Measurements from ENCODE around the gene RFX1. TPM values are rescaled to one million over a fixed set of nuclear protein-coding genes. Genes with fewer than 3 reads are reported as not detected.

The RFX1 gene
- total and polyA plus RNA-seq, 2 of the 13 experiments (the other 11 are each of a cell fraction or from before 2014, with no cell fraction given), result 1.1 to 1.3 TPM

- TF ChIP-seq ZBTB1 (CRISPR knock-in tag; IDR thresholded peaks at IDR 0.05; ENCODE audit: borderline replicate concordance), result no peak
These were observed 41.3 kb downstream of the RFX1 start (continued) for GRCh38 chr19:13964776-13965175.

GRCh38 chr19:13963603-13964105 lies 42.5 kb downstream of the RFX1 start:
- ATAC-seq (no peak), FAIRE-seq (no peak), DNase-seq (ENCODE audit: low spot score) (no peak)
- Histone ChIP-seq H3K36me3 (replicated peaks in 1 of 2; ENCODE audit: control insufficient read depth in 1 of 2, insufficient read depth in 2 of 2, low read length in 2 of 2) (peaks cover 11 to 38% of the 10 kb centered on the region in 2 experiments), H4K20me1 (ENCODE audit: insufficient read depth, low read length) (no peaks in the 10 kb centered on the region), H3K4me2 (ENCODE audit: low read depth, low read length) (no peak overlapping the region), H3K9me3 (ENCODE audit: low read length) (no peaks in the 10 kb centered on the region), H3K4me1 (ENCODE audit: insufficient read depth, low read length) (no peaks in the 10 kb centered on the region), H3K4me3 (replicated peaks in 1 of 3; ENCODE audit: insufficient read depth in 1 of 3, low read depth in 2 of 3, low read length in 3 of 3) (no peak overlapping the region), H3K79me2 (ENCODE audit: insufficient read depth, low read length) (no peaks in the 10 kb centered on the region), H3K9ac (ENCODE audit: insufficient read depth, low read depth, low read length) (no peak overlapping the region), H3K27ac (ENCODE audit: extremely low read length, insufficient read depth, low read length) (no peak overlapping the region), H3K27me3 (ENCODE audit: control insufficient read depth in 1 of 2, insufficient read depth in 2 of 2, low read length in 2 of 2) (no peaks in the 10 kb centered on the region), H2AFZ (ENCODE audit: low read length) (no peak overlapping the region)
- TF ChIP-seq AGO2 (optimal IDR thresholded peaks at IDR 0.05; ENCODE audit: low read depth, low read length) (peak; percentile 5), ZFYVE20 (CRISPR knock-in tag; IDR thresholded peaks at IDR 0.05; ENCODE audit: borderline replicate concordance, low read depth) (no peak)
- intact Hi-C loops (cut with micrococcal nuclease; ENCODE audit: unreplicated experiment), result no loop called here
- ChIA-PET POLR2A (no interaction called here), CTCF (ENCODE audit: low intra/inter-chr PET ratio, low total read pairs) (no interaction called here)
- in situ Hi-C loops (cut with HindIII; ENCODE audit: extremely low pct_ligation_motif_present, low pct_unique_long_range_greater_than_20kb), result no loop called here
- no TSS peak for BruUV-seq (replicated peaks)
- 98% methylated on average over 34 of the region's 48 CpGs for WGBS (ENCODE audit: low lambda C conversion rate)

- BruUV-seq (replicated peaks), result no TSS peak
- Histone ChIP-seq H4K20me1 (ENCODE audit: insufficient read depth, low read length) (no peaks in the 10 kb centered on the region), H3K9ac (ENCODE audit: insufficient read depth, low read depth, low read length) (no peak overlapping the region), H3K9me3 (ENCODE audit: low read length) (no peaks in the 10 kb centered on the region), H3K79me2 (ENCODE audit: insufficient read depth, low read length) (no peaks in the 10 kb centered on the region), H2AFZ (ENCODE audit: low read length) (no peak overlapping the region), H3K4me1 (ENCODE audit: insufficient read depth, low read length) (no peaks in the 10 kb centered on the region), H3K4me2 (ENCODE audit: low read depth, low read length) (no peak overlapping the region), H3K4me3 (replicated peaks in 1 of 3; ENCODE audit: insufficient read depth in 1 of 3, low read depth in 2 of 3, low read length in 3 of 3) (no peak overlapping the region), H3K27ac (ENCODE audit: extremely low read length, insufficient read depth, low read length) (no peak overlapping the region), H3K27me3 (ENCODE audit: control insufficient read depth in 1 of 2, insufficient read depth in 2 of 2, low read length in 2 of 2) (no peaks in the 10 kb centered on the region), H3K36me3 (replicated peaks in 1 of 2; ENCODE audit: control insufficient read depth in 1 of 2, insufficient read depth in 2 of 2, low read length in 2 of 2) (peaks cover 12 to 39% of the 10 kb centered on the region in 2 experiments)
- in situ Hi-C loops (cut with HindIII; ENCODE audit: extremely low pct_ligation_motif_present, low pct_unique_long_range_greater_than_20kb), result no loop called here
- ChIA-PET CTCF (ENCODE audit: low intra/inter-chr PET ratio, low total read pairs) (no interaction called here), POLR2A (no interaction called here)
- WGBS (ENCODE audit: low lambda C conversion rate), result 97% methylated on average over 54 of the region's 89 CpGs
- intact Hi-C loops (cut with micrococcal nuclease; ENCODE audit: unreplicated experiment), result no loop called here
- DNase-seq (ENCODE audit: low spot score) (no peak), FAIRE-seq (no peak), ATAC-seq (no peak)
- TF ChIP-seq MAZ (IDR thresholded peaks at IDR 0.05; ENCODE audit: borderline replicate concordance, low read depth, low read length) (no peak), MAZ (CRISPR knock-in tag; IDR thresholded peaks at IDR 0.05; ENCODE audit: low read depth) (no peak), MED8 (CRISPR knock-in tag; IDR thresholded peaks at IDR 0.05; ENCODE audit: insufficient replicate concordance) (no peak), AGO2 (optimal IDR thresholded peaks at IDR 0.05; ENCODE audit: low read depth, low read length) (peak; percentile 72)
These were observed 43.2 kb downstream of the RFX1 start for GRCh38 chr19:13962699-13963602.
